ENCODE measurements around the gene EVI5. TPM values are rescaled to one million over a fixed set of nuclear protein-coding genes. Genes with fewer than 3 reads are reported as not detected.
A peak's percentile ranks its signal among the peaks of the same experiment; 100 is the strongest.
"Not testable (repeated sequence)": the region's sequence is repeated elsewhere in the genome, so short reads cannot be mapped to it uniquely, and the experiment has no call there.

Gene EVI5
- total RNA-seq, 4 donors from 2014 or later = 37.7 to 59.7 (median 41.7) TPM

DNA sequence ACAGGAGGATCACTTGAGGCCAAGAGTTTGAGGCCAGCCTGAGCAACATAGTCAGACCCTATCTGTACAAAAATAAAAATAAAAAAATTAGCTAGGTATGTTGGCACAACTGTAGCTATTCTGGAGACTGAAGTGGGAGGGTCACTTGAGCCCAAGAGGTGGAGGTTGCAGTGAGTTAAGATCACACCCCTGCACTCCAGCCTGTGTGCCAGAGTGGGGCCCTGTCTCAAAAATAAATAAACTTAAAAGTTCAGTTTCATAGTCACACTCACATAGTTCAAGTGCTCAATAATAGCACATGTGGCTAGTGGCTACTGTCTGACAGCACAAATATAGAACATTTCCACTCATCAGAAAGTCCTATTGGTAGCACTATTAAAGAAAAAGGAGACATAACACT lies 5.2 kb upstream of the EVI5 start:
- H3K9me3 ChIP-seq = no peaks in the 10 kb centered on the region
- intact Hi-C loops (cut with DNase I) = no loop called here
- DNase-seq = no peak
- no peak for TF ChIP-seq POLR2A (IDR thresholded peaks at IDR 0.05)
- TF ChIP-seq, protein P1, sequence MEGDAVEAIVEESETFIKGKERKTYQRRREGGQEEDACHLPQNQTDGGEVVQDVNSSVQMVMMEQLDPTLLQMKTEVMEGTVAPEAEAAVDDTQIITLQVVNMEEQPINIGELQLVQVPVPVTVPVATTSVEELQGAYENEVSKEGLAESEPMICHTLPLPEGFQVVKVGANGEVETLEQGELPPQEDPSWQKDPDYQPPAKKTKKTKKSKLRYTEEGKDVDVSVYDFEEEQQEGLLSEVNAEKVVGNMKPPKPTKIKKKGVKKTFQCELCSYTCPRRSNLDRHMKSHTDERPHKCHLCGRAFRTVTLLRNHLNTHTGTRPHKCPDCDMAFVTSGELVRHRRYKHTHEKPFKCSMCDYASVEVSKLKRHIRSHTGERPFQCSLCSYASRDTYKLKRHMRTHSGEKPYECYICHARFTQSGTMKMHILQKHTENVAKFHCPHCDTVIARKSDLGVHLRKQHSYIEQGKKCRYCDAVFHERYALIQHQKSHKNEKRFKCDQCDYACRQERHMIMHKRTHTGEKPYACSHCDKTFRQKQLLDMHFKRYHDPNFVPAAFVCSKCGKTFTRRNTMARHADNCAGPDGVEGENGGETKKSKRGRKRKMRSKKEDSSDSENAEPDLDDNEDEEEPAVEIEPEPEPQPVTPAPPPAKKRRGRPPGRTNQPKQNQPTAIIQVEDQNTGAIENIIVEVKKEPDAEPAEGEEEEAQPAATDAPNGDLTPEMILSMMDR (IDR thresholded peaks at IDR 0.05) = no peak
- H3K4me3 ChIP-seq (replicated peaks in 1 of 3) = no peak overlapping the region
- H3K27ac ChIP-seq = no peak overlapping the region
- no peaks in the 10 kb centered on the region for H3K27me3 ChIP-seq
- H3K4me1 ChIP-seq = peaks cover 0 to 4% of the 10 kb centered on the region in 2 donors
- H3K36me3 ChIP-seq = no peaks in the 10 kb centered on the region

DNA sequence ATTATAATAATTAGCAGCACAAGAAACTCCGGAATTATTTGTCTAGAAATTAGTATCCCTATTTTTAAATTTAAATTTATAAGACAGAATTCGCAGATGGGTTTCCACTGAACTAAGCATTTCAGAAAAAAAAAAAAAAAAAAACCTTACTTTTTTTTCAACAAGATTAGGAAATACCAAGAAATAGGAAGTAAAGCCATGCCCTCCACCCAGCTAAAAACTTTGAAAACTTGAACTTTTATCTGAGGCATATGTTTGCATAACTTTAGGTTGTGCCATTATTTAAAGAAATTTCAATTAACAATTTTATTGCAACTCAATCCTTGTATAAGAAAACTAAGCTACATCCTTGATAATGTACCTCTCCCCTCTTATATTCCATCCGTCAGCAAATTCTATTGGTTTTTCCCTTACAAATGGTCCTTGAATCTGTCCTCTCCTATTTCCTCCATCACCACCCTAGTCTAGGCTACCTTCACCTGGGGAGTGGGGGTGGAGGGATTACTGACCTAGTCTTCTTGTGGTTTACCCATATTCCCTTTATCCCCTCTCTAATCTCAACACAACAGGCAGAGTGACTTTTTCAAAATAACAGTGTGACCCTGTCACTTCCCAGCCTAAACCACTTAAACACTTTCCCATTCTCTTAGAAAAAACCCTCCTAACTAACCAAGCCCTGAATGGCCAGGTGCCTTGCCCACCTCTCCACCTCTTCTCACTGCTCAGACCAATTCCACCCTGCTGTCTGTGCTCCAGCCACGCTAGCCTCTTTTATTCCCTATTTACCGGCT lies 1.4 kb upstream of the EVI5 start:
- no peak for TF ChIP-seq POLR2A (IDR thresholded peaks at IDR 0.05)
- TF ChIP-seq, protein P1 (IDR thresholded peaks at IDR 0.05) = no peak
- Histone ChIP-seq H3K9me3 (no peaks in the 10 kb centered on the region), H3K4me3 (replicated peaks in 1 of 3) (no peak overlapping the region), H3K27me3 (no peaks in the 10 kb centered on the region), H3K36me3 (no peaks in the 10 kb centered on the region), H3K4me1 (peaks cover 4 to 20% of the 10 kb centered on the region in 2 donors), H3K27ac (peak overlapping the region in 2 of 3 donors; percentile 92 to 97)
- intact Hi-C loops (cut with DNase I) = no loop called here
- DNase-seq = no peak
- 81 to 84% methylated on average over 5 of the region's 5 CpGs for WGBS, 2 donors

DNA sequence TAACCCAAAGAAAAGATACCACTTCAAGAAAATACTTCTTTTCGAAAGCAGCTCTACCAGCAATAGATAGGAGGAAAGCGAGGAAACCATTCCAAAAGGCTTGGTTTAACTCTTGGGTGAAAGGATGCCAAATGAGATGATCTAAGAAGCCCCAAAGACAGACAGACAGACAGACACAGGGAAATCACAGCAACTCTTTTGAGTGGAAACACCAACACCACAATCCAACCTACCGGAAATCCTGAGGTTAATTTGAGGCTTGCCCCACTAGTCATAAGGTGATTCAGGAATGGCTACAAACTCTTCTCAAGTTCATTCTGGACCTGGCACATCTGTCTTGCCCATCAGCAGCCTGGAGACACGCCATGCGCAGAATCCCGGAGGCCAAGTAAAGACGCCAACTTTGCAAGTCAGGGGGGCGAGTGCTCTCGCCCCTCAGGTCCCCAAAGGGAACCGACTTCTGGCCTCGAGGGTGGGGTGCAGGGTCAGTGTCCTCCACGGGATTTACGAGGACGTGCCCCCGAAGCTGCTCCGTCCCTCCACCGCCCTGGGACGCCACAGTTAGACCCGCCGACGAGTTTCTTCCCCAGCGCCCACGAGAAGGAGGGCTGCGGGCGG lies 778 bp downstream of the EVI5 start:
- H3K27me3 ChIP-seq = no peaks in the 10 kb centered on the region
- DNase-seq = peak; percentile 48 to 50
- peak overlapping the region; percentile 46 to 87 (median 77) for H3K4me3 ChIP-seq (replicated peaks in 1 of 3)
- no peaks in the 10 kb centered on the region for H3K36me3 ChIP-seq
- peaks cover 4 to 20% of the 10 kb centered on the region in 2 donors for H3K4me1 ChIP-seq
- WGBS, 2 donors = 1 to 3% methylated on average over 3 to 17 of the region's 25 CpGs
- no peaks in the 10 kb centered on the region for H3K9me3 ChIP-seq
- no peak for TF ChIP-seq POLR2A (IDR thresholded peaks at IDR 0.05)
- TF ChIP-seq, protein P1 (IDR thresholded peaks at IDR 0.05) = no peak
- intact Hi-C loops (cut with DNase I) = no loop called here
- H3K27ac ChIP-seq = peak overlapping the region; percentile 83 to 97 (median 92)

DNA sequence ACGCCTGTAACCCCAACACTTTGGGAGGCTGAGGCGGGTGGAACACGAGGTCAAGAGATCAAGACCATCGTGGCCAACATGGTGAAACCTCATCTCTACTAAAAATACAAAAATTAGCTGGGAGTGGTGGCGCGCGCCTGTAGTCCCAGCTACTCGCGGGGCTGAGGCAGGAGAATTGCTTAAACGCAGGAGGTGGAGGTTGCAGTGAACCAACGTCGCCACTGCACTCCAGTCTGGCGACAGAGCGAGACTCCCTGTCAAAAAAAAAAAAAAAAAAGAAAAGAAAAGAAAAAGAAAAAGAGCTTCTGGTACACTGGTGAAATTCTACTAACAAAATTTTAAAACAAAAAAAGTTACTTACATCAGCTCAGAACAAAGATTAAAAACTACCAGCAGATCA lies 1.4 kb downstream of the EVI5 start:
- H3K36me3 ChIP-seq; intact Hi-C loops (cut with DNase I); H3K27me3 ChIP-seq; H3K9me3 ChIP-seq: not testable (repeated sequence)
- WGBS, 2 donors = 55 to 62% methylated on average over 14 of the region's 14 CpGs
- Histone ChIP-seq H3K4me1 (peaks cover 4 to 20% of the 10 kb centered on the region in 2 donors), H3K27ac (peak overlapping the region in 1 of 3 donors; percentile 92), H3K4me3 (replicated peaks in 1 of 3) (peak overlapping the region in 1 of 3 donors; percentile 77)
- peak; percentile 39 to 41 for DNase-seq
- TF ChIP-seq, protein P1 (IDR thresholded peaks at IDR 0.05) = peak in 1 of 6 experiments; percentile 32

DNA sequence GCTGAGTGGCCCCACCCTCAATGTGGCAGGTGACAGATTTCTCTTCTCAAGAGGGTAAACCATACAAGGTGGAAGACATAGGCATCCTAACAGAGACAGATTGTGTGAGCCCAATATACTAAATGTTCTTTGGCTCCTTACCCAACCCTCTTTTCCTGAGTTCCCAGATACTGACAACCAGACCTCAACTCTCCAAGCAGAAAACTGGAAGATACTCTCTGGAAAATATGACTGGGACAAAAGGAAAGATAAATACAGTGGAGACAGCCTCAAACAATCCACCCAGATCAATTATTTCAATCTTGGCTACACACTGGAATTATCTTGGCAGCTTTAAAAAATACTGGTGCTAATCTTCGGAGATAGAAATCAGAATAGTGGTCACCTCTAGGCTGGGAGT lies 6.5 kb downstream of the EVI5 start:
- DNase-seq = no peak
- Histone ChIP-seq H3K27me3 (no peaks in the 10 kb centered on the region), H3K4me3 (replicated peaks in 1 of 3) (no peak overlapping the region), H3K4me1 (peaks cover 0 to 30% of the 10 kb centered on the region in 2 donors), H3K27ac (no peak overlapping the region), H3K36me3 (no peaks in the 10 kb centered on the region), H3K9me3 (no peaks in the 10 kb centered on the region)
- WGBS, 2 donors = 84 to 89% methylated on average over 1 of the region's 1 CpG
- TF ChIP-seq, protein P1 (IDR thresholded peaks at IDR 0.05) = no peak
- no peak for TF ChIP-seq POLR2A (IDR thresholded peaks at IDR 0.05)
- intact Hi-C loops (cut with DNase I) = no loop called here

All from thyroid gland (tissue), 4 donors.